Stimulated activated CD8-positive, alpha-beta memory T cell treated with anti-CD3 and anti-CD28 coated beads, Interleukin-15, amount 100 ng/mL, for 48 hours (primary cell): ENCODE results near the gene ANKH.
A peak's percentile ranks its signal among the peaks of the same experiment; 100 is the strongest.

Experiments used
- DNase-seq, 2 donors: peaks; one replicate each; pipeline ENCODE4 v3.0.0-alpha.2; 2020; ENCODE audit warnings: low read depth in 2 of 2

ANKH gene

DNA sequence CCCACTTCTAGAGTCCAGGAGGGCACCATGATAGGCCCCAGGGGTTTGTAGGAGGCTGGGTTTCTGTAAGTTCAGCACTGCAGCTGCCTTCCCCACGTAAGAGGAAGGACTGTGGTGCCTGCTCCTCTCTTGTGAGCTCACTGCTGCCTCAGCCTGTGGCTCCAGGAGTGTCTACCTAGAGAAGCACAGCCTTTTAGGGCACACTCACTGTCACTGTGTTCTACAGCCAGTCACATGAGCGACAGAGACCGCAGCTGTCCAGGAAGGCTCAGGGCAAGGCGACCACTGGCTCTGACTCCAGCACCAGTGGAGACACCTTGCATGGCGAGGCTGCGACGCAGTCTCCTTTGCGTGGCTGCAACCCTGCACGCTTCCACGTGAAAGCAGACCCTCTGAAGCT, 134.3 kb downstream of the ANKH start:
- DNase-seq, result no peak

DNA sequence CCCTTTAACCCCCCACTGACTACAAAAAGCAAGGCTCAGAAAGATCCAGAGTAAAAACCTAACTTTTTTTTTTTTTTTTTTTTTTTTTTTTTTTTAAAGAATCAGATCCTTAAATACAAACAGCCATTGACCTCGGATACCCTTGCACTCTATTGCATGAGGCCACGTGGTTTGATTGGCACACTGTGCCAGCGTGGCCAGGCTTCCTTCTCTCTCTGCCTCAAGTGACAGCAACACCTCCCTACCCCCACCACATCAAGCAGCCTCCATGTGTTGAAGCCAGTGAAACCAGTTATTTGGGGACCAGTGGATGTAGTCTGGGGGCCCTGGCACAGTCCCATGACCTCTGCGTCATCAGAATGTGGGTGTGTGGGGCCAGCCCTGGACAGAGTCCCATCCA, 135.6 kb downstream of the ANKH start:
- DNase-seq, result no peak

DNA sequence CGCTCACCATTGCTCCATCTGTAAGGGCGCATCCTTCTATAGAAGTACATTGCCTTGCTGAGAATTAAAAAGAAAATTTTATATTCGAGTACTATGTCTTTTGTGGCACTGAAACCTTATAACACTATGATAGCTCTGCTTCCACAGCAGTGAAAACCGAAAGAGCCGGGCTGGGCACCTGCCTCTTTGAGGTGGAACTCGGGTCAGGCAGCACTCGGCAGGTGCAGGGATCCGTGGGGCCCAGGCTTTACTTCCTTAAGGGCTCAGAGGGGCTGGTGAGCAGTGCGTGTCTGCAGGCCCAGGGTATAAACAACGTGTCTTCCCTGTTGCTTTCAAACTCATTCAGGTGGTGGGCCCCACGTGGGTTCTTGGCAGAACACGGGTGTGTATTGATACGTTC, 137.2 kb downstream of the ANKH start:
- no peak for DNase-seq

DNA sequence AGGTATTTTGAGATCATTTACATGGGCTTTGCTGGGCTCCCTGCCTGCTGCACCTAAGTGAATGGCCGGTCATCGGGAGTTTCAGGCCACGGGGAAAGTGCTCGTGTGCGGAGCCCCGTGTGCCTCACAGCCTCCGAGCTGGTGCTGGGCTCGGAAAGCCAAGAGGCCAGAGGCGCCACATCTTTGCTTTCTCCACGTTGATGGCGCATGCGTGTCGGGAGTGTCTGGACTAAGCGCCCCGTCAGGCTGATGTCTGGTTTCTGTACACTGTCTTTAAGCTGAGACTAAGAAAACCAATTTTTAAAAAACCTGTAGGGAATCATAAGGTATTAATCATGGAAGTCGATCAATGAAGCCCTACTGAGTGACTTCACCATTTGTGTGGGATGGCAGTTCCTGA, 137.9 kb downstream of the ANKH start:
- no peak for DNase-seq

DNA sequence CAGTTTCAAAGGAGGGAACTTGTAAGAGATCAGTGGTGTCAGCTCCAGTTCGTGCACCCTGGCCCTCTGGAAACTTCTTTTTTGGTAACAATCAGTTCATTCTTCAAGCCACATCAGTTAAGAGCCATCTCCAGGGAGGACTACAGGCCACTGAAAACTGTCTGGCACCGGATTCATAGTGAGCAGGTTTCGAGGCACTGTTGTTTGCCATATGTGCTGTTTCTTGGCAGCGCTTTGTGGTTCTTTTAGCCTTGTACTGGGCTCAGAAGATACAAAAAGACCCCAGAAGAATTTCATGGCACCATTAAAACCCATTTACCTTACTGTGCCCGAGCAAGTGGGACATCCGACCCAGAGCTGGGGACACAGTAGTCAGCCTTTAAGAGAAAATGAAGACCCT, 138.6 kb downstream of the ANKH start:
- DNase-seq, result no peak

DNA sequence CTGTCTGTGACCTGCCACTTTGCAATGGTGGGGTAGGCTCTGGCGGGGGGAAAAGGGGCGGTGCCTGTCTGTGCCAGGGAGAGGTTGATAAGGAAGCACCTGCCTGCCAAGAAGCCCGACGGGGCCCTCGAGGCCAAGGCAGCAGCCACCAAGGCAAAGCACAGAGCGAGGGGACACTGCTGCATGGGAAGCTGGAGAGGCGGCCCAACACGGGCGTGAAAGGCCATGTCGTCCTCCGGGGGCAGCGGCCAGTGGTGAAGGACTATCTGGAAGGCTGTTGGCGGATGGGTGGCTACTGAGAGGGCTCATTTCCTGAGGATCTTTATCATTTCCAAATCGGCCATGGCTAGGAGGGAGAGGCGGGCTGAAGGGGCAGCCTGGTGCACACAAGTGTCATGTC, 140.7 kb downstream of the ANKH start:
- no peak for DNase-seq

DNA sequence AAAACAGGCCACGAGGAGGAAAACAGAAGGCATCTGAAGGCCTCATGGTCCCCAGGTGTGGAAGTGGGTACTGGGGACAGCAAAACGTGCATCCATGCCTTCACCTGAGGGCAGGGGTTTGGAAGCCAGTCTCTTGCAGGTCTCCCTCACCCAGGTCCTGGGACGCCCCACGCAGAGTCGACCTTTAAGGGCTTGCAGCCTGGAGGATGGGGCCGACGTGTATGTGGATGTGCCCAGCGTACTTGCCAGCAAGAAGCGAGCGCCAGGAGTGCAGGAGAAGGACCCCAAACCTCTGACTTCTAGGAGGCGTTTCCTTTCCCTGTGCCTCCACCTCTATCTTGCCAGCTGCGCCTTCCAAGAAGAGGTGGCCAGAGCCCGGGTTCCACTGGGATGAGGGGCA, 141.1 kb downstream of the ANKH start:
- no peak for DNase-seq

DNA sequence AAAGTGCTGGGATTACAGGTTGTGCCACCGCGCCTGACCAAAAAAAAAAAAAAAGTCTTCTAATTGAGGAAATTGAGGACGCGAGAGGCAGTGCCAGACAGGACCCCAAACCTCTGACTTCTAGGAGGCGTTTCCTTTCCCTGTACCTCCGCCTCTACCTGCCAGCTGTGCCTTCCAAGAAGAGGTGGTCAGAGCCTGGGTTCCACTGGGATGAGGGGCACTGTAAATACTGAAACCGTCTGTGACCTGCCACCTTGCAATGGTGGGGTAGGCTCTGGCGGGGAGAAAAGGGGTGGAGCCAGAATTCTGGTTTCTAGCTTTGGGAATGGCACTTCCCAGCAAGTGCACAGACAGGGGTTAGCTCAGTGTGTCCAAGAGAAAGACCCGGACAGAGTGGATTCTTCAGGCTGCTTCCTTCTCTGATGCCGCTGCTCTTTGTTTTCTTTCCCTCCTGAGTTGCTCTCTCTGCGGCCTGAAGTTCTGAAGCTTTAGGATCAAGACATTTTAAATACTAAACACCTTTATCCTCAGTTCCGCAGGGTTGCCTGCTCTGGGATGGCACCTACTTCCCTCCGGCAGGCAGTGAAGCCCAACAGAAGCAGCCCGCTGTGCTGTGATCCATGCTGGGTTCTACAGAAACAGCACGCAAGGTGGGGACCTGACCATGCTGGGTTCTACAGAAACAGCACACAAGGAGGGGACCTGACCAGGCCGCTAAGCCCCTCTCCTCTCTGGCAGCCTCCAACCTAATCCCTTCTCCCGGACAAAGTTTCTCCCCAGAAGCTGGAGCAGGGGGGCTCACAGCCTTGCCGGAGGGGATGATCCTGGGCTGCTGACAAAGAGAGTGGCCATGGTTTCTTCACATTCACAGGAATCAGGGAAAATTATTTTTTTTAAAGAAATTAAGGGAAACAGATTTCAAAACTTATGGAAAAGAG, 141.9 kb downstream of the ANKH start:
- no peak for DNase-seq

DNA sequence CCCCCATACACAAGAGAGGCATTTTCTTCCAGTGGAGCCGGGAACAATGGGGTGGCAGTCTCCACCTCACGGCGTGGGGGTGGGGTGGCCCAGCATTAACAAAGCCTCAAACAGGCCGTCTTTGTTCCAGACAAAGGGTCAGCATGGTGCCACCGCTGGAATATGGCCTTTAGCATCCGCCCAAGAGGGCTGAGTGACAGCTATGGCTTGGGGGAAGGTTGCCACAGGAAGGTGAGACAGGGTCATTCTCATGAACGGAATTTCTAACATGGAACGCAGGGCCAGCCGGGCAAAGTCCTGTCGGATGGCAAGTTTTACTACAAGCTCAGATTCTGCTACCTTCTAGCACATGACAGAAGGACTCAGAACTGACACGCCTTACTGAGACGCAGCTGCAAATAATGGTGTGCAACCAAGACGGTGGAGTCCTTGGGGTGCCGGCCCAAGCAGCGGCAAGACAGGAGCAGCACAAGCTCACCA, 143.1 kb downstream of the ANKH start:
- no peak for DNase-seq

DNA sequence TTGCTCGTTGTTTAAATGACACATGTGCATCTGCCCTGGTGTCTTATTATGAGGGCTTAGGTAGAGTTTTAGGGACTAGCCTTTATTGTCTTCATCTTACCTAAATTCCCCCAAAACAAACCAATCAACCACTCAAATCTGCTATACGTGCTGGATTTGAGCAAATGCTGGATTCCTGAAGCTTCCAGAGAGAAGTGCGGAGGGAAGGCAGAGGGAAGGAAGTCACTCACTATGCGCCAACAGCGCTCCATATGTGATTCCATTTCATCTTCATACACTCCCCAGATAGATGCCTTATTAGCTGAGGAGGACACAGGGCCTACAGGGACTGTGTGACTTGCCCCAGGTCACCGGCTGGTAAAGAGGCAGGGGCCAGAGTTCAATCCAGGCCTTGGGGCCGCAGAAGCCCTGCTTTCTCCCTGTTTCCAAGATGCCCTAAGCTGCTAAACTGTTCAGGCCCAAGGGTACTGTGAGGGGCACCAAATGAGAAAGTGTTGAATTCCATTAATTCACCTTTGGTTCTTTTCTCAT, 143.6 kb downstream of the ANKH start:
- DNase-seq, result no peak

DNA sequence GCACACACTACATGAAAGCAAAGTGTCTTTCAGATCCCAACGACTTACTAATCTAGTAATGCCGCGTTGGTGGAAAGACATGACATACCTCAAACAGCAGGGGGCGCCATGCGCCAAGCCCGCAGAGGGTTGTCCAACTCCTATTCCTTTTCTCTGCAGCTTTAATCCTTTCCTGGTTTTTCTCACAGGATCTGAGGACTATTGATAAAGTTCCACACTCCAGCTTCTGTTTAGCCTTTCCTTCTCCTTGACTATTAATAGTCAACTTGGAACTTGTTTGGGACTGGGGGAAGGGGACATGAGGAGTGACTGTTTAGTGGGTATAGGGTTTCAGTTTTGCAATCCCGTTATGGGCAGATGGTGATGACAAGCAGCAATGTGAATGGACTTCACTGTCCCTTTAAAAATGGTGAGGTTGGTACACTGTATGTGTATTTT, 144.1 kb downstream of the ANKH start:
- peak; percentile 47 to 49 for DNase-seq

DNA sequence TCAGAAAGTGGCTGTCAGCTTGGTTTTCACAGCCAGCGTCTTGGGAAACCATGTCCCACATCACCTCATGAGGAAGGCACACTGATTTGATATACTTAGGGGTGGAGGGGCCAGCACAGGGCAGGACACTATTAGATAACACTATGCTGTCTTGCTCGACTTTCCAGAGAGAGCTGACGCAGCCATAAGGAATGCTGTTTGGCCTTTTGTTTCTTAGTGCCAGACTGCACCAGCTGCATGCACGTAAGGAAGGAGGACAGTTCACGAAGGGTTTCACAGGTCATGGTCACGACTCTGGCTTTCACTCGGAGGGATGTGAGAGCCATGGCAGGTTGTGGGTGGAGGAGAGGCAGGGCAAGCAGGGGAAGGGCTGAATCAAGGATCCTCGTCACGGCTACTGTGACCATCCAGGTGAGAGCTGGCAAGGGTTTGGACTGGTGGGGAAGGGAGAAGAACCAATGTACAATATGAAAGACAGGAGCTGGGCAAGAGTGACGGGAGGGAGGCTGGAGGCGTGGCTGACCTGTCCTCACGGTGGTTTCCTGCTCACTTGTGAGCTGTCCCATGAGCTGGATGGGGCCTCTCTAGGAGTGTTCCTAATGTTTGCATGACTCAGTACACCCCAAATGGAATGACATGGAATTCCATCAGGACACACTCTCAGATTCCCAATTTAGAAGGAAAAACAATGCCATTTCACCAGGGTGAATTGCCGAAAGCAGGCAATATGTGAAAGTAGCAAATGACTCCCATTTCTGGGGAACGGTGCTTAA, 145.3 kb downstream of the ANKH start:
- no peak for DNase-seq

DNA sequence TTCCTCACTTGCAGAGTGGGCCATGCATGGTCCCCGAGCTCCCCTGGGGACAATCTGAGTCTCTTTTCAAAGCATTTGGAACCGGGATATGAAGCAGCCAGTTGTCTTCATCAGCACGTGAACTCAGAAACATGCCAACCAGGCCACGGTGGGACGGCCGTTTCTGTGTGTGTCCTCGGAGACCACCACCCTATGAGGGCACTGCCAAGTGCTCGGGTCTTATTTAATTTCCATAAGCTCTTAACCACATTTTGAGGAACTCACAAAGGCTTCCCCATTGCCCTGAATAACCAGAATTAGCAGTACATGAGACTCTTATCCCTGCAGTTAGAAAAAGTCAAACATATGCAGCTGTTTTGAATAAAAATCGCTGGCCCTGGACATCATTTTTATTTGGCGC, 146.9 kb downstream of the ANKH start:
- DNase-seq, result no peak

DNA sequence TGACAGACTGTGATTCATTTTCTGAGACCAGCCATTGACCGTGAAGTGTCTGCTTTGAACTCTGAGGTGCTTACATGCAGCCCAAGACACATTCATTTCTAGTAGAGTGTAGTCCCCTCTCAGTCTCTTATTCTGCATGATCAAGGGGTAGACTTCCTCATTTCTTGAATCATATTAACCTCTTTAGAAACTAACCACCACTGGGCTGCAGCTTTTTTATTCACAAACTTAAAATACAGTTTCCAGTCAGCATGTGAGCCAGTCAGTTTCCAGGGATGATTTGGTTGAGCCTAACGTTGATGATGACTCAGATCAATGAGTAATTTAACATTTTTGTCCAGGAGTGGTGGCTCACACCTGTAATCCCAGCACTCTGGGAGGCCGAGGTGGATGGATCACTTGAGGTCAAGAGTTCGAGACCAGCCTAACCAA, 147.9 kb downstream of the ANKH start:
- no peak for DNase-seq

DNA sequence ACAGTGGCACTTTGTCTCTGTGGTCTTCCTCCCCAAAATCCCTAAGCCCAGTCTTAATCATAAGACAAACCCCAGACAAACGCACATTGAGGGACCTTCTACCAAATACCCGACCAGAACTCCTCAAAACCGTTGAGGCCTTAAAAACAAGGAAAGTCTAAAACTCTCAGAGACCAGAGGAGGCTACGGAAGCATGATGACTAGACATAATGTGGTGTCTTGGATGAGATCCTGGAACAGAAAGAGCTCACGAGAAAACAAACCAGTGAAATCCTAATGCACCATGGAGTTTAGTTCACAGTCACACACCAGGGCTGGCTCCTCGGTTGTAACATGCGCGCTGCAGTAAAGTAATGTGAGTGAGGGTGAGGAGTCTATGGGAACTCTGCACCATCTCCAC, 148.7 kb downstream of the ANKH start:
- no peak for DNase-seq

DNA sequence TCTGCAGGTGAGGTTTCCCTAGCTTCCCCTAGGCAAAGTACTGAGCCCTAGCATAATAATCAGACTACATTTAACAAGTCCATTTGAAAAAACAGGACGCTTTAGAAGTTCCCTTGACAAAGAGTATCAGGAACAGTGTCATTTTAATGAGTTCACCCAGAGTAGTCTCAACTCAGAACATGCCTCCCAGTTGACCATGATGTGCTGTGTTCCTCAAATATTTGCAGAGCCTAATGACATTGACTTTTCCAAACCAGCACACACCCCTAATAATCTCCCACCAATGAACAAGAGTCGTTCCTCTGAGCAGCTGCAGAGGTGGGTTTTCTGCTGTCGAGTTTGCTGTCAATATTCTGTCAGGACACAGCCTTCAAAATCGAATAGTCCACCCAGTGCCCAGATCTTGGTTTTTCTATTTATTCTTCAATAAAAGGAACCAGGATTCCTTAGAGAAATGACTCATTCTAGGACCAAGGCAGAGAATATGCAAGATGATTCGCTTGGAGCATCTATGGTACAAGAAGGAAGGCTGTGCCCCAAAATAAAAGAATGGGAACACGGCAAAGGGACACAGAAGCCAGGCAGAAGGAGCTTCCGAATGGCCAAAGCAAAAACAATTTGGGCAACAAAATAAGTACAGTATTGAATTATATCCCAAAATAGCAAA, 149.5 kb downstream of the ANKH start:
- DNase-seq, result no peak

DNA sequence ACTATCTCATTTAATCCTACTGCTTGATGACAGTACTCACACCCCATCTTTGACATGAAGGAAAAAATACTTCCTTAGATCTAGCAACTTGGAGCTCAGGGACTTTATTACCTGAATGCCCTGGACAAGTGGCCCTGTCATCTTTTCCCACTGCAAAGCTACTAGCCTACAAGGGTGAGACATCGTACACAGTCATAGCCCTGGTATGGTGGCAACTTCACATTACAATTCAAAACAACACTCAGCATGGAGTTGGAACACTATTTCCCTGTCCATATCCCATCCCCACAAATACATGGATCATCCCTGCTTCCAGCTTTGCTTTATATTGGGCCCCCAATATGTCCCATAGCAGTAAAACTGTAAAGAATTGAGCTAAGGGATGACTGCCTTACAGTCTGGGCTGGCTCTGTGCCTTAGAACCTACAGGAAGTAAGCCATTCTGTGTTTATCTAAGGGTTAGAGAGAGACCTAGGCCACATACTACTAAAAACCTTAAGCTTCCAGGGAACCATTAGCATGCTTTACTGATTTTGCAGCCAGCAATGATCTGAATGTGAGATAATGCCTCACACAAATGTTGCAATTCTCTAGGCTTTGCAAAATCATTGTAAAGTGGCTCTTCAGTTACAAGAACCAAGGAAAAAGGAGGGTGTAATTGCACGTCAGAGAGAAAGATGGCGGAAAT, 151.2 kb downstream of the ANKH start:
- DNase-seq, result no peak

DNA sequence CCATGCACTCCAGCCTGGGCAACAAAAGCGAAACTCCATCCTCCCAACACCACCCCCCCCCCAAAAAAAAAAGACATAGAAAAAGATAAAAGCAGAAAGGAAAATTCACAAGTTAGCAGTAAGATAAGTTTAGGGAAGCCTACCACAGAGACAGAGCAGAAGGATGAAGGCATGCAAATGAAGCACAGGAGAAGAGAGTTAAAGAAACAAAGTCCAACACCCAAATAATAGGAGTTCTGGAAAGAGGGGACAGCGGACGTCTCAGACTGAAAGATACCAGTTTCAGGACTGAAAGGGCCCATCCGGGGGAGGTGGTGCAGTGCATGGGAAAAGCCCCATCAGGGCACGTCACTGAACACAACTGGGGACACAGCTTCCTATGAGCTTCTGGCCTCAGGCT, 152.8 kb downstream of the ANKH start:
- DNase-seq, result no peak

DNA sequence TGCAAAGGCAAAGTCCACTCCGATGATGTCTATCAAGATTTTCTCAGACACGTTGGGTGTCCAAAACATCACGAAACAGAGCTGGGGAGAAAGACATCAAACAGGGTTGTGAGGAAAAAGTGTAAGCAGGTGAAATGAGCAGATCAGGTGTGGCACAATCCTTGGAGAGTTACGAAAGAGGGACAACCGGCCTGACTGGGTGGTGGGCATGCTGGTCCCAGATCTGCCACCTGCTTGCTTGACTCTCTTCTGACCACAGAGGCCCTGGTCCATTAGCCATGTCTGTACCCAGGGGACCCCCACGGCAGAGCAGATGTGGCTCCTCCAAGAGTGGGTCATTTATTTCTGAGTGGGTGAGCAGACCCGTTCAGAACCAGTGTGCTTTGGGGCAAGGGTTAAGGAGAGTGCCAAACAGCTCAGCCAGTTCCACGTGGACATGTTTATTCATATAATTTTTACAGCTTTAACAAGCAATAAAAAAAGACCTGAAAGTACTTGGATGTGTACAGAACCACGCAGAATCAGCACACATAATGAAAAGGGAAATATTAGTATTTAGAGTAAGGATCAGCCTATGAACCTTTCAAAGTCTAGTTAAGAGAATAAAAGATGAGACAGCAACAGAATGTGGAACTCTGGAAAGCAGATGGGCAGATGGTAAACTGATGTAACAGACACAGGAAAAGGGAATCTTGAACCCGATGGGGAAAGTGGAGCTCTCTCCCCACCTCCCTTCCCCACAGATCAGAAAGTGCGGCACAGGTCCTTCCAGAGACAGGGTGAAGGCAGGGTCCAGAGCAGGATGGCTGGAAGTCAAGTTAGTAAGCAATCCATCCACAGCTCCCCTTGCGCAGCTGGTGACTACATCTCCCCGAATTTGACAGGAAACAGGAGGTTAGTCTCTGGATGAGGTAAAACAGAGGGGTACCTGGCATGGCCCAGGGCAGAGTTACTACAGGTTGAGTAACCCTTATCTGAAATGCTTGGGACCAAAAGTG, 154.5 kb downstream of the ANKH start:
- no peak for DNase-seq

DNA sequence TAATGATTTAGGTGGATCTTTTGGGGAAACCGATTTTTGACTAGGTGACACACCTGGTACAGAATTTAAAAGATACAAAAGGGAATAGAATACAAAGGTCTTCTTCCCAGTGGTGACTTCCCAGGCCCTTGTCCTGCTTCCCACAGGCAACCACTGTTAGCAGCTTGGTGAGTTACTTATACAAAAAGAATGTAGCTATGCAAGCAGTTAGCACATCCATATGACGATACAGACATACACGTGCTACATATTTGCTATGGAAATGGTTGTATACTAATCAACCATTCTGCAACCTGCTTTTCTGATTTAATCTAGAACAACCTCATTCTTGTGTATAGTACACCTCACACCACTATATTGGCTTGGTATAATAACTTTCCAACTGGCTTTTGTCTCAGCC, 156.1 kb downstream of the ANKH start:
- no peak for DNase-seq
